GM23338 (cell line): ENCODE data around the gene ITLN1. TPM values are rescaled to one million over a fixed set of nuclear protein-coding genes. Genes with fewer than 3 reads are reported as not detected.

Experiments
- ATAC-seq: fragments of 200-7000 bp; cut with Tn5 transposase; 3 replicates; pipeline ENCODE4 v1.9.1; 2020
- DNase-seq: peaks from one replicate; pipeline ENCODE4 v3.0.0-alpha.2; 2015; ENCODE audit warnings: low spot score
- H2AFZ ChIP-seq: fragments of 200-600 bp; sonication (generic); 2 replicates; pipeline ENCODE4 v1.8.0; 2016; ENCODE audit warnings: antibody characterized with exemption, mild to moderate bottlenecking, moderate library complexity
- H3F3A ChIP-seq: fragments of 200-600 bp; sonication (generic); replicated peaks from 2 replicates; pipeline ENCODE4 v1.8.0; 2017; ENCODE audit warnings: antibody characterized with exemption, mixed run types, low read depth
- H3K27ac ChIP-seq: fragments of 200-600 bp; sonication (generic); 2 replicates; pipeline ENCODE4 v1.6.1; 2016; ENCODE audit warnings: low read depth
- H3K27me3 ChIP-seq: fragments of 200-600 bp; sonication (generic); 2 replicates; pipeline ENCODE4 v1.8.0; 2016; ENCODE audit warnings: mild to moderate bottlenecking, mixed run types, moderate library complexity; ENCODE audit not compliant: insufficient read depth
- H3K36me3 ChIP-seq: fragments of 200-600 bp; sonication (generic); 2 replicates; pipeline ENCODE4 v1.8.0; 2016; ENCODE audit warnings: mild to moderate bottlenecking; ENCODE audit not compliant: insufficient read depth
- H3K4me1 ChIP-seq: fragments of 200-600 bp; sonication (generic); 2 replicates; pipeline ENCODE4 v1.8.0; 2016; ENCODE audit warnings: mild to moderate bottlenecking, moderate library complexity; ENCODE audit not compliant: insufficient read depth
- H3K4me2 ChIP-seq: fragments of 200-600 bp; sonication (generic); 2 replicates; pipeline ENCODE4 v1.7.1; 2017; ENCODE audit warnings: mixed run types
- H3K4me3 ChIP-seq: fragments of 200-600 bp; sonication (generic); 2 replicates; pipeline ENCODE4 v1.6.1; 2016; ENCODE audit warnings: mixed run types
- H3K79me2 ChIP-seq: fragments of 200-600 bp; sonication (generic); replicated peaks from 2 replicates; pipeline ENCODE4 v1.8.0; 2017; ENCODE audit warnings: mild to moderate bottlenecking; ENCODE audit not compliant: insufficient read depth
- H3K9me2 ChIP-seq: fragments of 200-600 bp; sonication (generic); 2 replicates; pipeline ENCODE4 v1.8.0; 2017; ENCODE audit not compliant: insufficient read depth
- H4K20me1 ChIP-seq: fragments of 200-600 bp; sonication (generic); replicated peaks from 2 replicates; pipeline ENCODE4 v1.8.0; 2017; ENCODE audit warnings: mild to moderate bottlenecking; ENCODE audit not compliant: insufficient read depth
- H3K27ac Mint-ChIP-seq: 2 replicates; pipeline ENCODE4 v1.8.0; 2020; ENCODE audit warnings: inconsistent platforms, mild to moderate bottlenecking, moderate library complexity, mixed read lengths
- H3K27me3 Mint-ChIP-seq: 3 replicates; pipeline ENCODE4 v1.8.0; 2022; ENCODE audit warnings: low read depth, mild to moderate bottlenecking, moderate library complexity, mixed read lengths, inconsistent platforms; ENCODE audit not compliant: insufficient read depth, poor library complexity
- H3K36me3 Mint-ChIP-seq: 3 replicates; pipeline ENCODE4 v1.8.0; 2021; ENCODE audit warnings: low read depth, mild to moderate bottlenecking, inconsistent platforms, moderate library complexity, mixed read lengths
- H3K4me1 Mint-ChIP-seq: 3 replicates; pipeline ENCODE4 v1.8.0; 2020; ENCODE audit warnings: mild to moderate bottlenecking, inconsistent platforms, mixed read lengths
- H3K4me3 Mint-ChIP-seq: 3 replicates; pipeline ENCODE4 v1.8.0; 2021; ENCODE audit warnings: moderate library complexity, mild to moderate bottlenecking, inconsistent platforms, mixed read lengths
- H3K9me3 Mint-ChIP-seq: 3 replicates; pipeline ENCODE4 v1.8.0; 2020; ENCODE audit warnings: moderate library complexity, mild to moderate bottlenecking, inconsistent platforms, mixed read lengths
- CREB1 ChIP-seq: fragments of 250-450 bp; sonication (Bioruptor Pico); IDR thresholded peaks from 2 replicates; pipeline ENCODE4 v1.5.0; 2020; ENCODE audit warnings: low read depth, mild to moderate bottlenecking, moderate library complexity
- CTCF ChIP-seq, 2 experiments: fragments of 200-600 bp in 1 of 2; sonication (generic) in 1 of 2; conservative IDR thresholded peaks; 2 replicates each; pipeline versions ENCODE4 v1.5.1 to v1.6.1; 2016 to 2017; ENCODE audit warnings: antibody characterized with exemption in 2 of 2, low read depth in 2 of 2, mild to moderate bottlenecking in 2 of 2, moderate library complexity in 1 of 2
- ETS1 ChIP-seq: IDR thresholded peaks from 2 replicates; pipeline ENCODE4 v1.6.1; 2016; ENCODE audit warnings: antibody characterized with exemption
- EZH2 ChIP-seq: fragments of 200-600 bp; sonication (generic); IDR thresholded peaks from one replicate; pipeline ENCODE4 v1.8.0; 2017; ENCODE audit warnings: antibody characterized with exemption, mild to moderate bottlenecking, low read depth; ENCODE audit not compliant: unreplicated experiment
- EZH2phosphoT487 ChIP-seq: fragments of 200-600 bp; sonication (generic); IDR thresholded peaks from one replicate; pipeline ENCODE4 v1.8.1; 2018; ENCODE audit warnings: antibody characterized with exemption; ENCODE audit not compliant: unreplicated experiment
- JUNB ChIP-seq: IDR thresholded peaks from one replicate; pipeline ENCODE4 v1.6.1; 2016; ENCODE audit warnings: antibody characterized with exemption; ENCODE audit not compliant: unreplicated experiment
- NANOG ChIP-seq: IDR thresholded peaks from 2 replicates; pipeline ENCODE4 v1.6.1; 2016; ENCODE audit warnings: antibody characterized with exemption, borderline replicate concordance
- ZNF114 ChIP-seq: fragments of 250-450 bp; sonication (Bioruptor Pico); IDR thresholded peaks from 2 replicates; pipeline ENCODE4 v1.5.0; 2020; ENCODE audit warnings: mild to moderate bottlenecking, moderate library complexity
- ZNF331 ChIP-seq: fragments of 250-450 bp; sonication (Bioruptor Pico); IDR thresholded peaks from 2 replicates; pipeline ENCODE4 v1.5.0; 2020; ENCODE audit warnings: low read depth, mild to moderate bottlenecking, moderate library complexity
- polyA plus RNA-seq: library from polyadenylated mRNA; unstranded; fragments of >200 nt; fragmentation: Nextera tagmentation; extraction: Ambion mirVana; gene quantifications from 2 replicates; pipeline ENCODE4 v1.2.1, GENCODE V29; 2016
- total RNA-seq: library from RNA; depleted of rRNA; stranded (reverse); fragments of >200 nt; shearing (Covaris generic); gene quantifications from 2 replicates; pipeline ENCODE4 v1.2.3, GENCODE V29; 2014

Gene ITLN1
- total and polyA plus RNA-seq, 2 experiments from 2014 or later, result not detected

GRCh38 chr1:160884579-160884978, 401 bp downstream of the ITLN1 start:
- H2AFZ ChIP-seq, result peak overlapping the region; percentile 87
- Mint-ChIP-seq H3K27ac (no peak overlapping the region), H3K36me3 (no peaks in the 10 kb centered on the region), H3K9me3 (no peaks in the 10 kb centered on the region), H3K4me3 (no peak overlapping the region), H3K27me3 (peaks cover 4% of the 10 kb centered on the region), H3K4me1 (no peaks in the 10 kb centered on the region; the same call in 2 of the 3 replicates)
- no peaks in the 10 kb centered on the region for H3K4me1 ChIP-seq
- H3K79me2 ChIP-seq, result no peaks in the 10 kb centered on the region
- ATAC-seq (peak; percentile 88), DNase-seq (peak; percentile 68)
- no peaks in the 10 kb centered on the region for H3F3A ChIP-seq
- no peak overlapping the region for H3K27ac ChIP-seq
- no peak overlapping the region for H3K4me3 ChIP-seq
- TF ChIP-seq ZNF114 (no peak), CTCF (conservative IDR thresholded peaks at IDR 0.05; ENCODE audit: low read depth in 2 of 2) (peak; percentile 43 to 47; a peak in 3 of 4 replicates), EZH2phosphoT487 (no peak)
- H3K9me2 ChIP-seq, result 0 out of 2 replicates have a peak, but pooled peaks cover 4% of the 10 kb centered on the region
- H3K27me3 ChIP-seq, result no peaks in the 10 kb centered on the region
- H3K36me3 ChIP-seq, result no peaks in the 10 kb centered on the region
- no peaks in the 10 kb centered on the region for H4K20me1 ChIP-seq
- H3K4me2 ChIP-seq, result no peak overlapping the region

- H3K27ac ChIP-seq, result no peak overlapping the region
- H2AFZ ChIP-seq, result no peak overlapping the region
- Mint-ChIP-seq H3K4me1 (no peaks in the 10 kb centered on the region; the same call in 2 of the 3 replicates), H3K9me3 (no peaks in the 10 kb centered on the region), H3K4me3 (no peak overlapping the region), H3K36me3 (no peaks in the 10 kb centered on the region), H3K27me3 (peaks cover 4% of the 10 kb centered on the region), H3K27ac (no peak overlapping the region)
- H3K79me2 ChIP-seq, result no peaks in the 10 kb centered on the region
- no peak for DNase-seq
- no peaks in the 10 kb centered on the region for H4K20me1 ChIP-seq
- no peak overlapping the region for H3K4me2 ChIP-seq
- no peaks in the 10 kb centered on the region for H3K4me1 ChIP-seq
- ATAC-seq, result no peak
- H3K36me3 ChIP-seq, result no peaks in the 10 kb centered on the region
- H3K9me2 ChIP-seq, result 0 out of 2 replicates have a peak, but pooled peaks cover 4% of the 10 kb centered on the region
- H3F3A ChIP-seq, result no peaks in the 10 kb centered on the region
- H3K4me3 ChIP-seq, result no peak overlapping the region
- no peak for TF ChIP-seq CREB1 (CRISPR knock-in tag)
- TF ChIP-seq ZNF331 (CRISPR knock-in tag), result no peak
- no peak for TF ChIP-seq EZH2
- no peak for TF ChIP-seq ZNF114
- no peak for TF ChIP-seq NANOG
- H3K27me3 ChIP-seq, result no peaks in the 10 kb centered on the region
Observed at GRCh38 chr1:160883581-160884513, 1.1 kb downstream of the ITLN1 start.

- Histone ChIP-seq H4K20me1 (no peaks in the 10 kb centered on the region), H3K9me2 (0 out of 2 replicates have a peak, but pooled peaks cover 4% of the 10 kb centered on the region), H2AFZ (no peak overlapping the region), H3K4me2 (no peak overlapping the region), H3K79me2 (no peaks in the 10 kb centered on the region), H3K36me3 (no peaks in the 10 kb centered on the region), H3K27ac (no peak overlapping the region), H3K4me3 (no peak overlapping the region), H3F3A (no peaks in the 10 kb centered on the region), H3K27me3 (no peaks in the 10 kb centered on the region), H3K4me1 (no peaks in the 10 kb centered on the region)
- Mint-ChIP-seq H3K9me3 (no peaks in the 10 kb centered on the region), H3K4me1 (no peaks in the 10 kb centered on the region; the same call in 2 of the 3 replicates), H3K36me3 (no peaks in the 10 kb centered on the region), H3K27me3 (peaks cover 4% of the 10 kb centered on the region), H3K27ac (no peak overlapping the region), H3K4me3 (no peak overlapping the region)
- no peak for DNase-seq
- ATAC-seq, result no peak
- TF ChIP-seq ETS1 (no peak), CTCF (conservative IDR thresholded peaks at IDR 0.05; ENCODE audit: low read depth in 2 of 2) (no peak), NANOG (no peak), JUNB (no peak)
Observed at GRCh38 chr1:160882582-160882981, 2.4 kb downstream of the ITLN1 start.
